Sigmoid colon (tissue), 3 donors: ENCODE measurements around the gene PLXNB2.

Experiments
- POLR2A ChIP-seq, 2 donors: fragments of 450-650 bp; IDR thresholded peaks; one replicate each; pipeline ENCODE4 v1.6.1; 2016; ENCODE audit warnings: antibody characterized with exemption in 2 of 2, mild to moderate bottlenecking in 2 of 2, moderate library complexity in 2 of 2
- TF ChIP-seq, protein P1 (sequence below), 4 experiments: fragments of 450-650 bp in 3 of 4; fragments of 200-600 bp in 1 of 4; IDR thresholded peaks; one replicate each; pipeline ENCODE4 v1.5.1; 2016 to 2019; ENCODE audit warnings: antibody characterized with exemption in 4 of 4, mild to moderate bottlenecking in 3 of 4, moderate library complexity in 2 of 4

DNA sequence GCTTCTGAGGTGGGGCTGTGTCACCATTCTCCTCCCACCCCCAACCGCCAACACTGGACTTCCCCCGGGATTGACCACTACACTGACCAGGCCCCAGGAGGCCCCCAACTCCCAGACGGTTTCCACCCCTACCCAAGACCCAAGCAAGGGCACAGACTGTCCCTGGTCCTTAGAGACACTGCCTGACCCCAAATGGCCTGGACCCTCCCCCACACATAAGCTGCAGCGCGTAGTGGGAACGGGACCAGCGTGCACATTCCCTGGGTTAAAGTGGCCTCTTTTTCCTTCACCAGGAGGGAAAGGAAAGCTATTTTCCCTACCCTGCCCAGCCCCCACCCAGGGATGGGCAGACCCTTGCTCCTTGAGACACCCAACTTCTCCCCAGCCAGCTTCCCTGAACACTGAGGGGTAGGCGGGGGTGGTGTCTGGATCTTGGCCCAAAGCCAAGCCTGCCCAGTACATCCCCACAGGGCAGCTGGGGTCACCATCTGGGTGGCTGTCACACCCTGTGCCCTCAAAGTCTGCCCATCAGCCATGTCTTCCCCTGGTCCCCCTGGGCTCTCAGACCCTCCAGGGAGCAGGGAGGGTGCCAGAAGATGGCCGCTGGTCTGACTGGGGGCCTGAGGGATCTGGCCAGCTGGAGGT, 44.4 kb downstream of the PLXNB2 start:
- TF ChIP-seq, protein P1, sequence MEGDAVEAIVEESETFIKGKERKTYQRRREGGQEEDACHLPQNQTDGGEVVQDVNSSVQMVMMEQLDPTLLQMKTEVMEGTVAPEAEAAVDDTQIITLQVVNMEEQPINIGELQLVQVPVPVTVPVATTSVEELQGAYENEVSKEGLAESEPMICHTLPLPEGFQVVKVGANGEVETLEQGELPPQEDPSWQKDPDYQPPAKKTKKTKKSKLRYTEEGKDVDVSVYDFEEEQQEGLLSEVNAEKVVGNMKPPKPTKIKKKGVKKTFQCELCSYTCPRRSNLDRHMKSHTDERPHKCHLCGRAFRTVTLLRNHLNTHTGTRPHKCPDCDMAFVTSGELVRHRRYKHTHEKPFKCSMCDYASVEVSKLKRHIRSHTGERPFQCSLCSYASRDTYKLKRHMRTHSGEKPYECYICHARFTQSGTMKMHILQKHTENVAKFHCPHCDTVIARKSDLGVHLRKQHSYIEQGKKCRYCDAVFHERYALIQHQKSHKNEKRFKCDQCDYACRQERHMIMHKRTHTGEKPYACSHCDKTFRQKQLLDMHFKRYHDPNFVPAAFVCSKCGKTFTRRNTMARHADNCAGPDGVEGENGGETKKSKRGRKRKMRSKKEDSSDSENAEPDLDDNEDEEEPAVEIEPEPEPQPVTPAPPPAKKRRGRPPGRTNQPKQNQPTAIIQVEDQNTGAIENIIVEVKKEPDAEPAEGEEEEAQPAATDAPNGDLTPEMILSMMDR (IDR thresholded peaks at IDR 0.05) = no peak
- no peak for TF ChIP-seq POLR2A (IDR thresholded peaks at IDR 0.05)
